Activated CD4-positive, CD25-positive, alpha-beta regulatory T cell (primary cell): ENCODE measurements around the gene PPP2R2B.

Experiments used
- DNase-seq, 4 experiments: peaks; one replicate each; lab custom pipeline; 2025; lab: John Stamatoyannopoulos, UW

The PPP2R2B gene

GRCh38 chr5:146888351-146888978 is 9.9 kb upstream of the PPP2R2B start:
- DNase-seq: no peak

GRCh38 chr5:146884066-146884626 is 5.6 kb upstream of the PPP2R2B start:
- no peak for DNase-seq

GRCh38 chr5:146883511-146883910 is 5.0 kb upstream of the PPP2R2B start:
- DNase-seq: no peak

GRCh38 chr5:146880966-146881365 is 2.4 kb upstream of the PPP2R2B start:
- no peak for DNase-seq

- DNase-seq: peak in 1 of 4 experiments; percentile 6
Measured at GRCh38 chr5:146877783-146878475, 628 bp downstream of the PPP2R2B start.

GRCh38 chr5:146877178-146877681 is 1.3 kb downstream of the PPP2R2B start:
- DNase-seq: no peak

GRCh38 chr5:146873186-146873917 is 5.2 kb downstream of the PPP2R2B start:
- no peak for DNase-seq

- DNase-seq: no peak
Measured at GRCh38 chr5:146872188-146872587, 6.4 kb downstream of the PPP2R2B start.

GRCh38 chr5:146867996-146868708 is 10.4 kb downstream of the PPP2R2B start:
- no peak for DNase-seq

GRCh38 chr5:146866263-146866662 is 12.3 kb downstream of the PPP2R2B start:
- no peak for DNase-seq

GRCh38 chr5:146862641-146863040 is 15.9 kb downstream of the PPP2R2B start:
- DNase-seq: no peak

GRCh38 chr5:146860213-146860893 is 18.2 kb downstream of the PPP2R2B start:
- no peak for DNase-seq

- no peak for DNase-seq
Measured at GRCh38 chr5:146852089-146852488, 26.5 kb downstream of the PPP2R2B start.

GRCh38 chr5:146851133-146851532 is 27.4 kb downstream of the PPP2R2B start:
- no peak for DNase-seq

GRCh38 chr5:146849694-146850303 is 28.8 kb downstream of the PPP2R2B start:
- no peak for DNase-seq

- no peak for DNase-seq
Measured at GRCh38 chr5:146848133-146848532, 30.4 kb downstream of the PPP2R2B start.

- DNase-seq: no peak
Measured at GRCh38 chr5:146840016-146840415, 38.5 kb downstream of the PPP2R2B start.

- DNase-seq: no peak
Measured at GRCh38 chr5:146836226-146836842, 42.2 kb downstream of the PPP2R2B start.

GRCh38 chr5:146832985-146833732 is 45.4 kb downstream of the PPP2R2B start:
- no peak for DNase-seq

- DNase-seq: no peak
Measured at GRCh38 chr5:146828385-146828784, 50.2 kb downstream of the PPP2R2B start.
